ENCODE measurements around the gene SYP. TPM values are rescaled to one million over a fixed set of nuclear protein-coding genes. Genes with fewer than 3 reads are reported as not detected.
"Not testable (repeated sequence)": the region's sequence is repeated elsewhere in the genome, so short reads cannot be mapped to it uniquely, and the experiment has no call there.

The SYP gene
- total RNA-seq, 1 donor from 2014 or later = 3.8 TPM

DNA sequence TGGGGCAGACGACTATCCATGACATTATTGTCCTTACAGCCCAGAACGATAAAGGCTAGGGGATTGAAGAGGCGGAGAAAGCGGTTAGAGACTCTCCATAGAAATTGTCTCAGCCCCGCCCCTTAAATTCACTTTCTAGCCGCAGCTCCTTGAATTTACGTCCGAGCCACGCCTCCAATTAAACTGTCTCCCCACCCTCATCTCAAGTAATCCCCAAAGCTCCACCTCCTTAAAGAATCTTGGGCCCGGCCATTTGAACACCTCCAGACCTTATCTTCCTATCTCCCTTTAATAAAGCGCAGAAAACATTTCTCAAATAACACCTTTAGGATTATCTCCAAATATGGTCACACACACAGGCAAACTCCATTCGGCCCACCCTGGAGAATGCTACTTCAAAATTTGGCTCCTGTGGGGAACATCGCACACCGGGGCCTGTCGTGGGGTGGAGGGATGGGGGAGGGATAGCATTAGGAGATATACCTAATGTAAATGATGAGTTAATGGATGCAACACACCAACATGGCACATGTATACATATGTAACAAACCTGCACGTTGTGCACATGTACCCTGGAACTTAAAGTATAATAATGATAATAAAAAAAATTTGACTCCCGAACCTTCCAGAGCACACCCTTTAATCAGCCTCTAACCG lies 44.6 kb downstream of the SYP start:
- H3K9me3 Mint-ChIP-seq = no peaks in the 10 kb centered on the region

DNA sequence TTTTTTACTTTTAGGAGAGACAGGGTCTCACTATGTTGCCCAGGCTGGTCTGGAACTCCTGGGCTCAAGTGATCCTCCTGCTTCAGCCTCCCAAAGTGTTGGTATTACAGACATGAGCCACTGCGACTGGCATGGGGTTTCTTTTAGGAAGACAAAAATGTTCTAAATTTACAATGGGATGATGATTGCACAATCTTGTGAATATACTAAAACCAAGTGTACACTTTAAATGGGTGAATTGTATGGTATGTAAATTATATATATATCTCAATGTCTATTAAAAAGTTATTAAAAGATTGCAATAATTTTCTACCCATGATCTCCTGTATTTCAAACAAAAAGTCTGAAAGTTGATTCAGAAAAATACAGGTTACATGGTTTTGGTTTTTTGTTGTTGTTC lies 46.5 kb downstream of the SYP start:
- Mint-ChIP-seq H3K36me3 (ENCODE audit: low read depth) (no peaks in the 10 kb centered on the region), H3K27me3 (ENCODE audit: low read depth) (no peaks in the 10 kb centered on the region), H3K9me3 (no peaks in the 10 kb centered on the region), H3K4me3 (ENCODE audit: low read depth) (no peak overlapping the region), H3K27ac (no peak overlapping the region), H3K4me1 (ENCODE audit: low read depth) (peaks cover 11% of the 10 kb centered on the region)
- intact Hi-C loops (cut with micrococcal nuclease) = no loop called here
- DNase-seq (ENCODE audit: low spot score) = no peak

More for the DNA sequence above, 44.6 kb downstream of the SYP start:
- Mint-ChIP-seq H3K4me1 (ENCODE audit: low read depth) (peaks cover 11% of the 10 kb centered on the region), H3K27ac (peak overlapping the region; percentile 92), H3K4me3 (ENCODE audit: low read depth) (peak overlapping the region; percentile 83), H3K36me3 (ENCODE audit: low read depth) (no peaks in the 10 kb centered on the region), H3K27me3 (ENCODE audit: low read depth) (no peaks in the 10 kb centered on the region)
- DNase-seq (ENCODE audit: low spot score) = peak; percentile 34
- intact Hi-C loops (cut with micrococcal nuclease) = loop anchor here (1.0 to 5.0 kb wide), 2 partner anchors 37 to 112 kb away; partner anchors contain the start of gene TFE3

DNA sequence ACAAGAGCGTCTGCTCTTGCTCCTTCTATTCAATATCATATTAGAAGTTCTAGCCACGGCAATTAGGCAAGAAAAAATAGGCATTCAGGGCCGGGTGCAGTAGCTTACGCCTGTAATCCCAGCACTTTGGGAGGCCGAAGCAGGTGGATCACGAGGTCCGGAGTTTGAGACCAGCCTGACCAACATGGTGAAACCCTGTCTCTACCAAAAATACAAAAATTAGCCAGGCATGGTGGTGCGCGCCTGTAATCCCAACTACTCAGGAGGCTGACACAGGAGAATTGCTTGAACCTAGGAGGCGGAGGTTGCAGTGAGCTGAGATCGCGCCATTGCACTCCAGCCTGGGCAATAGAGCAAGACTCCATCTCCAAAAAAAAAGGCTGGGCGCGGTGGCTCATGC lies 50.7 kb downstream of the SYP start:
- intact Hi-C loops (cut with micrococcal nuclease); DNase-seq (ENCODE audit: low spot score); H3K36me3 Mint-ChIP-seq (ENCODE audit: low read depth); H3K27ac Mint-ChIP-seq; H3K4me1 Mint-ChIP-seq (ENCODE audit: low read depth); H3K27me3 Mint-ChIP-seq (ENCODE audit: low read depth); H3K9me3 Mint-ChIP-seq; H3K4me3 Mint-ChIP-seq (ENCODE audit: low read depth): not testable (repeated sequence)

GRCh38 chrX:49148390-49149100 lies 51.4 kb downstream of the SYP start:
- intact Hi-C loops (cut with micrococcal nuclease); H3K4me3 Mint-ChIP-seq (ENCODE audit: low read depth); H3K36me3 Mint-ChIP-seq (ENCODE audit: low read depth); H3K27me3 Mint-ChIP-seq (ENCODE audit: low read depth); H3K27ac Mint-ChIP-seq; DNase-seq (ENCODE audit: low spot score); H3K9me3 Mint-ChIP-seq; H3K4me1 Mint-ChIP-seq (ENCODE audit: low read depth): not testable (repeated sequence)

- Mint-ChIP-seq H3K36me3 (ENCODE audit: low read depth) (no peaks in the 10 kb centered on the region), H3K4me1 (ENCODE audit: low read depth) (no peaks in the 10 kb centered on the region), H3K27ac (no peak overlapping the region), H3K4me3 (ENCODE audit: low read depth) (no peak overlapping the region), H3K9me3 (no peaks in the 10 kb centered on the region), H3K27me3 (ENCODE audit: low read depth) (no peaks in the 10 kb centered on the region)
- intact Hi-C loops (cut with micrococcal nuclease) = no loop called here
- DNase-seq (ENCODE audit: low spot score) = no peak
Observed at GRCh38 chrX:49147936-49148335, 52.1 kb downstream of the SYP start.

DNA sequence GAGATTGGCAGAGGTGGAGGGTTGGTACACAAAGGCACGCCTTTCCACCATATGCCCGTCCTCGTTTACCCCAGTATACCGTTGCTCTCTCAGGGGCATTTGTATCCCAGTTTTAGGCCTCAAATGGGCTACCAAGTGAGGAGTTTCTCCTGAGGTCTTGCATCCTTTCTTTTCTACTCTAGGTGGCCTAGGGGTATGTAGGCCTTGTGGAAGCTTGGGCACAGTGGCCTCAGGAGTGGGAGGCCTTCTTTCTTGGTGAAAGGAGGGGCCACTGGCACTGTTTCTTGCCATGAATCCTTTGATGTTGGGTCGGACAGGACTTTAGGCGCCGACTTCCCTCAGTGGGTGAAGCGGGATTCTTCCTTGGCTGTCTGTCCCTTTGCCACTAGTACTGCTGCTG lies 52.7 kb downstream of the SYP start:
- intact Hi-C loops (cut with micrococcal nuclease) = no loop called here
- Mint-ChIP-seq H3K4me3 (ENCODE audit: low read depth) (no peak overlapping the region), H3K4me1 (ENCODE audit: low read depth) (no peaks in the 10 kb centered on the region), H3K27me3 (ENCODE audit: low read depth) (no peaks in the 10 kb centered on the region), H3K27ac (no peak overlapping the region), H3K36me3 (ENCODE audit: low read depth) (no peaks in the 10 kb centered on the region), H3K9me3 (no peaks in the 10 kb centered on the region)
- no peak for DNase-seq (ENCODE audit: low spot score)

GRCh38 chrX:49143154-49143553 lies 56.8 kb downstream of the SYP start:
- peaks cover 14% of the 10 kb centered on the region for H3K9me3 Mint-ChIP-seq
- H3K27me3 Mint-ChIP-seq (ENCODE audit: low read depth); H3K4me1 Mint-ChIP-seq (ENCODE audit: low read depth); H3K36me3 Mint-ChIP-seq (ENCODE audit: low read depth); DNase-seq (ENCODE audit: low spot score); intact Hi-C loops (cut with micrococcal nuclease); H3K4me3 Mint-ChIP-seq (ENCODE audit: low read depth); H3K27ac Mint-ChIP-seq: not testable (repeated sequence)

DNA sequence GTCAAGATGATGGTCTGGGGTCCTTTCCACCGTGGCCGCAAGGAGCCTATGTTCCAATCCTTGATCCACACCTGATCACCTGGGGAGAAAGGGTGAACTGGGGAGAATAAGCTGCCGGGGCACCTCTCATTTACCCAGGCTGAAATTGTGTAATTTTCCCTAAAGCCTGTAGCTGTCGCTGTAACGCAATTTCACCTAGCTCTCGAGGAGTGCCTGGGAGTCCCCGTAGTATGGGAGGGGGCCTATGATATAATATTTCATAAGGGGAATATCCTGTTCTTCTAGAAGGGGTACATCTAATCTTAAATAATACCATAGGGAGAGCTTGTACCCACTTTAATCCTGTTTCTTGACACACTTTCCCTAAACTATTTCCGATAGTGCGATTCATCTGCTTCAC lies 57.7 kb downstream of the SYP start:
- H3K4me1 Mint-ChIP-seq (ENCODE audit: low read depth); DNase-seq (ENCODE audit: low spot score); H3K27me3 Mint-ChIP-seq (ENCODE audit: low read depth); H3K36me3 Mint-ChIP-seq (ENCODE audit: low read depth); H3K27ac Mint-ChIP-seq; intact Hi-C loops (cut with micrococcal nuclease); H3K4me3 Mint-ChIP-seq (ENCODE audit: low read depth): not testable (repeated sequence)
- peaks cover 14% of the 10 kb centered on the region for H3K9me3 Mint-ChIP-seq

- no peak for DNase-seq (ENCODE audit: low spot score)
- Mint-ChIP-seq H3K27me3 (ENCODE audit: low read depth) (no peaks in the 10 kb centered on the region), H3K4me3 (ENCODE audit: low read depth) (no peak overlapping the region), H3K27ac (no peak overlapping the region), H3K4me1 (ENCODE audit: low read depth) (no peaks in the 10 kb centered on the region), H3K36me3 (ENCODE audit: low read depth) (peaks cover 5% of the 10 kb centered on the region), H3K9me3 (peaks cover 14% of the 10 kb centered on the region)
- intact Hi-C loops (cut with micrococcal nuclease) = no loop called here
Observed at GRCh38 chrX:49139713-49140112, 60.3 kb downstream of the SYP start.

Other genes with a start within 250 kb of the SYP start
- gene OTUD5, start 242.6 kb downstream of the SYP start, total RNA-seq = 73.9 and 77.9 TPM in 2 replicates
- 2.9 and 3.3 TPM in 2 replicates for gene KCND1, start 228.3 kb downstream of the SYP start, total RNA-seq
- 86.5 and 93.1 TPM in 2 replicates for gene GRIPAP1, start 197.9 kb downstream of the SYP start, total RNA-seq
- gene TFE3, start 156.8 kb downstream of the SYP start, total RNA-seq = 28.4 and 28.5 TPM in 2 replicates
- gene CCDC120, start 141.2 kb downstream of the SYP start, total RNA-seq = 4.6 and 6.6 TPM in 2 replicates
- gene PRAF2, start 126.2 kb downstream of the SYP start, total RNA-seq = 14.2 and 14.4 TPM in 2 replicates
- 37.9 and 43.5 TPM in 2 replicates for gene WDR45, start 120.3 kb downstream of the SYP start, total RNA-seq
- 25.8 and 26.3 TPM in 2 replicates for gene GPKOW, start 76.5 kb downstream of the SYP start, total RNA-seq
- 1.6 and 2.1 TPM in 2 replicates for gene MAGIX, start 37.4 kb downstream of the SYP start, total RNA-seq
- 112 and 116 TPM in 2 replicates for gene PLP2, start 28.3 kb downstream of the SYP start, total RNA-seq
- gene PRICKLE3, start 13.8 kb downstream of the SYP start, total RNA-seq = 24.5 and 26.9 TPM in 2 replicates
- 0.23 and 0.32 TPM in 2 replicates for gene CACNA1F, start 33.1 kb upstream of the SYP start, total RNA-seq
- gene CCDC22, start 35.3 kb upstream of the SYP start, total RNA-seq = 30.2 and 32.0 TPM in 2 replicates
- 28.9 and 29.4 TPM in 2 replicates for gene FOXP3, start 64.5 kb upstream of the SYP start, total RNA-seq
- 7.9 and 10.1 TPM in 2 replicates for gene PPP1R3F, start 69.6 kb upstream of the SYP start, total RNA-seq
- gene GAGE10, start 103.5 kb upstream of the SYP start, total RNA-seq = not detected in 2 replicates
- not detected in 2 replicates for gene GAGE12J, start 121.8 kb upstream of the SYP start, total RNA-seq
- gene GAGE13, start 131.4 kb upstream of the SYP start, total RNA-seq = not detected in 2 replicates